ENCODE results near the gene IL23R.

The IL23R gene

DNA sequence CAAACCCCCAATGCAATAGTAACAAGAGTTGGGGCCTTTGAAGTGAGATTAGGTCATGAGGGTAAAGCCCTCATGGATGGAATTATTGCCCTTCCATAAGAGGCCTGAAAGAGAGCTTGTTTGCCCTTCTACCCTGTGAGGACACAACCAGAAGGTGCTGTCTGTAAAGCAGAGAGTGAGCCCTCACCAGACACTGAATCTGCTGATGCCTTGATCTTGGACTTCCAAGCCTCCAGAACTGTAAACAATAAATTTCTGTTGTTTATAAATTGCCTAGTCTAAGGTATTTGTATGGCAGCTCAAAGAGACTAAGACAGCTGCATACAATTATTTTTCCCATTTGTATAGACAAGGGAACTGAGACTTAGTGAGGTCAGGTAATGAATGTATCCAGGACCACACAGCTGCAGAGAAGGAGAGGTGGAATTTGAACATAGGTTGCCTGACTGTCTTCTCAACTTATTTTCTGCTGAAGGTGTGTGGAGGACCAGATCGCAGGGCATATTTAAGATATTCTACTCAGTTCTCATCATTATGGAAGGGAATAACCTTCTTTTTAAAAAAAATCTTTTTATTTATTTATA is 18.7 kb downstream of the IL23R start:
- no peak for DNase-seq
- ATAC-seq (ENCODE audit: insufficient read depth, low read depth): no peak
- H4K20me1 ChIP-seq (ENCODE audit: insufficient read depth, low read length): no peaks in the 10 kb centered on the region
- H3K4me2 ChIP-seq (ENCODE audit: insufficient read depth, low read length): no peak overlapping the region
- no peak overlapping the region for H3K4me3 ChIP-seq (ENCODE audit: low read depth in 1 of 2, low read length in 2 of 2)
- H3K9ac ChIP-seq (ENCODE audit: low read depth, low read length): no peak overlapping the region
- H3K79me2 ChIP-seq (ENCODE audit: insufficient read depth, low read length): no peaks in the 10 kb centered on the region
- H3K4me1 ChIP-seq (ENCODE audit: insufficient read depth, low read length): no peaks in the 10 kb centered on the region
- H3K27ac ChIP-seq (ENCODE audit: low read length): no peak overlapping the region
- H3K36me3 ChIP-seq (ENCODE audit: insufficient read depth, low read length): no peaks in the 10 kb centered on the region
- H2AFZ ChIP-seq (ENCODE audit: low read depth, low read length): no peak overlapping the region
- TF ChIP-seq EZH2 (IDR thresholded peaks at IDR 0.05; ENCODE audit: borderline replicate concordance, low read depth, low read length, severe bottlenecking): no peak
- TF ChIP-seq, protein P1, sequence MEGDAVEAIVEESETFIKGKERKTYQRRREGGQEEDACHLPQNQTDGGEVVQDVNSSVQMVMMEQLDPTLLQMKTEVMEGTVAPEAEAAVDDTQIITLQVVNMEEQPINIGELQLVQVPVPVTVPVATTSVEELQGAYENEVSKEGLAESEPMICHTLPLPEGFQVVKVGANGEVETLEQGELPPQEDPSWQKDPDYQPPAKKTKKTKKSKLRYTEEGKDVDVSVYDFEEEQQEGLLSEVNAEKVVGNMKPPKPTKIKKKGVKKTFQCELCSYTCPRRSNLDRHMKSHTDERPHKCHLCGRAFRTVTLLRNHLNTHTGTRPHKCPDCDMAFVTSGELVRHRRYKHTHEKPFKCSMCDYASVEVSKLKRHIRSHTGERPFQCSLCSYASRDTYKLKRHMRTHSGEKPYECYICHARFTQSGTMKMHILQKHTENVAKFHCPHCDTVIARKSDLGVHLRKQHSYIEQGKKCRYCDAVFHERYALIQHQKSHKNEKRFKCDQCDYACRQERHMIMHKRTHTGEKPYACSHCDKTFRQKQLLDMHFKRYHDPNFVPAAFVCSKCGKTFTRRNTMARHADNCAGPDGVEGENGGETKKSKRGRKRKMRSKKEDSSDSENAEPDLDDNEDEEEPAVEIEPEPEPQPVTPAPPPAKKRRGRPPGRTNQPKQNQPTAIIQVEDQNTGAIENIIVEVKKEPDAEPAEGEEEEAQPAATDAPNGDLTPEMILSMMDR (IDR thresholded peaks at IDR 0.05; ENCODE audit: borderline replicate concordance, extremely low read depth, low read length, poor library complexity, severe bottlenecking): no peak
- peaks cover 4% of the 10 kb centered on the region for H3K9me3 ChIP-seq (ENCODE audit: insufficient read depth, low read length, severe bottlenecking)
- H3K27me3 ChIP-seq (ENCODE audit: insufficient read depth, low read length, poor library complexity): peaks cover 8% of the 10 kb centered on the region

DNA sequence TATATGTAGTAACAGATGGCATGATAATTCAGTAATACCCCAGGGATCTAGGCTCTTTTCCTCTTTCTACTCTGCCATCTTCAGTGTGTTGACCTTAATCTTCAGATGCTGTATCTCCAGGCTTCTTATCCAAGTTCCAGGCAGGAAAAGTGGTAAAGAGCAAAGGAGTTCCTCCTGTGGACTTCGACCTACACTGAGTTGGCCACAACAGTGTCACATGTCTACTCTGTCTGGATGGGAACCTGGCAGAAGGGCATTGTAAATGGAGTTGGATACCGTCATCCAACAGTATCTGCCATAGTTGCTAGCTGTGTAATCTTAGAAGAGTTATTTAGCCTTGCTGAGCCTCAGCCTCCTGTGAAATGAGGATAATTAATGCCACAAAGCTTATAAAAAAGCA is 21.9 kb downstream of the IL23R start:
- no peak for DNase-seq
- Histone ChIP-seq H3K4me2 (ENCODE audit: insufficient read depth, low read length) (no peak overlapping the region), H3K27me3 (ENCODE audit: insufficient read depth, low read length, poor library complexity) (peaks cover 15% of the 10 kb centered on the region), H3K9ac (ENCODE audit: low read depth, low read length) (no peak overlapping the region), H3K36me3 (ENCODE audit: insufficient read depth, low read length) (no peaks in the 10 kb centered on the region), H4K20me1 (ENCODE audit: insufficient read depth, low read length) (no peaks in the 10 kb centered on the region), H3K4me1 (ENCODE audit: insufficient read depth, low read length) (no peaks in the 10 kb centered on the region), H3K4me3 (ENCODE audit: low read depth in 1 of 2, low read length in 2 of 2) (no peak overlapping the region), H3K79me2 (ENCODE audit: insufficient read depth, low read length) (no peaks in the 10 kb centered on the region), H2AFZ (ENCODE audit: low read depth, low read length) (no peak overlapping the region), H3K9me3 (ENCODE audit: insufficient read depth, low read length, severe bottlenecking) (peaks cover under 1% of the 10 kb centered on the region), H3K27ac (ENCODE audit: low read length) (no peak overlapping the region)
- TF ChIP-seq EZH2 (IDR thresholded peaks at IDR 0.05; ENCODE audit: borderline replicate concordance, low read depth, low read length, severe bottlenecking): no peak
- TF ChIP-seq, protein P1 (IDR thresholded peaks at IDR 0.05; ENCODE audit: borderline replicate concordance, extremely low read depth, low read length, poor library complexity, severe bottlenecking): no peak
- no peak for ATAC-seq (ENCODE audit: insufficient read depth, low read depth)

DNA sequence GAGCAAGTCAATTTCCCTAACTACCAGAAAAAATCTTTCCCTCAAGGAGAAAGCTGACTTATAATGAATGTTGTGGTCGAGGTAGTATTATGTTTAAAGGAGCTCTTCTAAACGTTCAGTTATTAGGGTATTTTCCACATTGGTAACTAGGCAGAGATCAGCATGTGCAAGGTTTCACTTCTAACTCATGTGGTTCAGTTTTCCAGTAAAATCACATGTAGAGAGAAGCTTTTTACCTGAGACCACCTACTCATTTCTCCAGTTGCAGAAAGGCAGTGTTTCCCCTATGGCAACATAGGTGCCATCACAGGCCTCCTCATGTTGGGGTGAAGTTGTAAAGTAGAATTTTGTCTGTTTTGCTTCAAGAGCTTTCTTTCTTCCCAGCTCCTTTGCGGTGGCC is 23.7 kb downstream of the IL23R start:
- Histone ChIP-seq H3K27ac (ENCODE audit: low read length) (no peak overlapping the region), H3K4me2 (ENCODE audit: insufficient read depth, low read length) (no peak overlapping the region), H3K4me1 (ENCODE audit: insufficient read depth, low read length) (peaks cover 4% of the 10 kb centered on the region; the same call in 1 of the 2 replicates), H3K9ac (ENCODE audit: low read depth, low read length) (no peak overlapping the region), H3K79me2 (ENCODE audit: insufficient read depth, low read length) (no peaks in the 10 kb centered on the region), H3K4me3 (ENCODE audit: low read depth in 1 of 2, low read length in 2 of 2) (no peak overlapping the region), H2AFZ (ENCODE audit: low read depth, low read length) (no peak overlapping the region), H3K36me3 (ENCODE audit: insufficient read depth, low read length) (no peaks in the 10 kb centered on the region), H3K27me3 (ENCODE audit: insufficient read depth, low read length, poor library complexity) (peaks cover 16% of the 10 kb centered on the region), H4K20me1 (ENCODE audit: insufficient read depth, low read length) (no peaks in the 10 kb centered on the region), H3K9me3 (ENCODE audit: insufficient read depth, low read length, severe bottlenecking) (no peaks in the 10 kb centered on the region)
- ATAC-seq (ENCODE audit: insufficient read depth, low read depth) (no peak), DNase-seq (no peak)
- TF ChIP-seq, protein P1 (IDR thresholded peaks at IDR 0.05; ENCODE audit: borderline replicate concordance, extremely low read depth, low read length, poor library complexity, severe bottlenecking): no peak
- no peak for TF ChIP-seq EZH2 (IDR thresholded peaks at IDR 0.05; ENCODE audit: borderline replicate concordance, low read depth, low read length, severe bottlenecking)
